ENCODE results near the gene MXRA7.

MXRA7 gene

DNA sequence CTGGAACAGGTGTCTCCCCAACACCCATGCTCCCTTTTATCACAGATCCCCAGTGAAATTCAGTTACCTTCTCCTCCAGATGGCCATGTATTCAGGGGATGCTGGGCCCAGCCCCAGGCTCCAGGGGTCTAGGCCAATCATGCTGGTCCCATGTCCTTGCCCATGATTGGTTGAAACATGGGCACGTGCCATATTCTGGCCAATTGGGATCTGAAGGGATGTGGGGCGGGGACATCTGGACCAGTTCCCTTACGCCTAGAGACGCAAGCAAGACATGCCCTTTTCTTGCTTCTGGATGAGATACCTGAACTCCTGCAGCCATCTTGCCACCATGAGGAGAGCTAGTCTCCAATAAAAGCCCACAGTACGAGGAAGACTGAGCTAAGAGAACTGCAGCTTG, 36.2 kb downstream of the MXRA7 start:
- no peak for DNase-seq

DNA sequence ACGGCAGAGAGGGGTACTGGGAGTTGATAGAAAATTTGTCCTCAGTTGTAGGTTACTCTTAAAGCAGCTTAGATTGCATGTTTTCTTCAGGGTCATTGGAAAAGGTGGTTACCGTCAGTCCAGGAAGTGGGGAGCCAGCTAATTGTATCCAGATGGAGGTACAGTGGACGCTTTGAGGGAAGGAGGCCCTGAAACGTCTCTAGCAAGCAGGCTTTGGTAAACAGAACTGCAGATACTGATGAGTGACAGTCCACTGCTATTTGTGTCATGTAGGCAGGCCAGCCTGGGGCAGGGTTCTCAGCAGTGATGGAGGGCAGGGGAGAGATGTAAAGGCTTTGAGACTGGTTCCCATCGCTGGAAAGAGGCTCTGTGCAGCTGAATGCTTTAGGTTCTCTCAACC, 37.0 kb downstream of the MXRA7 start:
- DNase-seq, result no peak

DNA sequence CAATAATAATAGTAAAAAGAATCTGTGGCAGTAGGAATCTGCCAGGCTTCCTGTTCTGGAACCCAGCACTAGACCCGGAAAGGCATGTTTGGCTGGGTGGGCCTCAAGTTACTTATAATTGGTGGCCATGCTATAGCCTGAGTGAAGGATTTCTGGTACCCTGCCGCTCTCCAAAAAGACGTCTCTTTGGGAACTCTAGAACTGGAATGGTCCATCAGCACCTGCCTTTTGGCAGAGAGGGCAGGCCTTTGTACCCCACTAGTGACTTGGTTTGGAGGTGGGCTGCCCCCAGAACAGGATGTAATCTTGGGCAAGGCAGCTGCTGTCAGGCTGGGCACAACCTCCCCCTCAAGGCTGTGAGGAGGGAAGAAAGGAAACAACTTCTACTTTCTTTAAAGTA, 37.9 kb downstream of the MXRA7 start:
- no peak for DNase-seq

DNA sequence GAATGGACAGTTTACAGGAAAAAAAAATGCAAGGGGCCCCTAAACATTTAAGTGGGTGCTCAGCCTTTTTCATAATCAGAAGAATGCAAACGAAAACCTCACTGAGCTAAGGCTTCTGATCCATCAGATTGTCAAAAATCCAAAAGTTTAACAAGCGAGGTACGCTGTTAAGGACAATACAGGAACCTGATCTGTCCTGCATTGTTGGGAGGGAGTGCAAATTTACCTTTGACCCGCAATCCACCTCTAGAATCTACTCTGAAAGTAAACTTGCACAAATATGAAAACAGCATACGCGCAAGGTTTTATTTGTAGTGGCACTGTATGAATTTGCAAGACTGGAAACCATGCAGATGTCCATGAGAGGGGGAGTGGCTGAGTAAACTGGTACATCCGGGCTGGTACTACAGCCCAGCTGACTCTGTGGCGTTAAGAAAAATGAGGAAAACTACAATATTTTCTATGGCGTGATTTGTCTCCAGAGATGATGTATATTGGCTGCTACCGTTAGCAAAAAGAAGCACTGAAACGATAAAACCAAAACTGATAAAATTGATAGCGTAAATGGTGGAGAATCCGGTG, 38.4 kb downstream of the MXRA7 start:
- no peak for DNase-seq

DNA sequence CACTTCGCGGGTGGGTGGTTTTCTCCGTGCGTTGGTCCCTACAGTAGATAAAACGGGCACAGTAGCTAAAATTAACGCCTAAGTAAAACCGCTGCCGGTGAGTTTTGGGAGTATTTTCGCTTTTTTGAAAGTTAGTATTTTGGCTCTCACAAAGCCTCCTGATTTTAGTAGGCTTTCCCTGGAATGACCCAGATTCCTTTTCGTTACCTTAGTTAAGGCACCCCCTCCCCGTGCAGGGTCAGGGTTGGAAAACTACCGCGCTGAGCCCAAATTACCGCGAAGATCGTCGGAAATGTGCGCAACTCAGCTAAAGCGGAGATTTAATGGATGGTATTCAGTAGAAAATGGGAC, 38.9 kb downstream of the MXRA7 start:
- DNase-seq, result no peak

DNA sequence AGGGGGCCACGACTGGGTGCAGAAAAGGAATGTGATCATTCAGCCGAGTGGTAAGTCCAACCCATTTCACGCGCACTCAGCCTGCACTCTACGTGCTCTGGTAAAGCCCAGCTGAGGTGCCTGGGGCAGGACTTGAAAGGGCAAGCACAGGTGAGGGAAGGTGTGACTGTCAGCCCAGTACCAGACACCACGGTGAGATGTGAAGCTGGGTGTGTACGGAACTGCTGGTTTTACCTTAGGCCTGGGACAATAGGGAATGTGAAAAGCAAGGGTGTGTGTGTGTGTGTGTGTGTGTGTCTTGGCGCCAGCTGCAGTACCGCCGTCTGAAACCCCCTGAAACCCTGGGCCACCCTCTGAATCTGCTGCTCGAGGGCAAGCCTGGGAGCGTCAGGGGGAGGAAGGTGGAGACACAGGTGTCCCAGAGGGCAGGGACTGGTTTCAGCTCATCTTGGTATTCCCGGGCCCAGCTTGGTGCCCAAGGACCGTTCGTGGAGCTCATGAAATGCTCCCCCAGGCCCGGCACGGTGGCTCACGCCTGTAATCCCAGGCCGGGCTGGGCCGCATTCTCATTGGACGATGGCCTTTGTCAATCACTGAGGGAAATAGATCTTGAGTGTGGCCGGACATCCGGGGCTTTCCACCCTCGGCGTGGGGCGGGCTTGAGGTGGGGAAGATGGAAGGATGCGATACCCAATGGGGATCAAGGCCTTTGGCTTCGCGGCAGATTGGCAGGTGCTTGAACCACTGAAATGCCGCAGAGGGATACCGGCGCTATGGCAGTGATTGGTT, 39.4 kb downstream of the MXRA7 start:
- peak; percentile 98 for DNase-seq

DNA sequence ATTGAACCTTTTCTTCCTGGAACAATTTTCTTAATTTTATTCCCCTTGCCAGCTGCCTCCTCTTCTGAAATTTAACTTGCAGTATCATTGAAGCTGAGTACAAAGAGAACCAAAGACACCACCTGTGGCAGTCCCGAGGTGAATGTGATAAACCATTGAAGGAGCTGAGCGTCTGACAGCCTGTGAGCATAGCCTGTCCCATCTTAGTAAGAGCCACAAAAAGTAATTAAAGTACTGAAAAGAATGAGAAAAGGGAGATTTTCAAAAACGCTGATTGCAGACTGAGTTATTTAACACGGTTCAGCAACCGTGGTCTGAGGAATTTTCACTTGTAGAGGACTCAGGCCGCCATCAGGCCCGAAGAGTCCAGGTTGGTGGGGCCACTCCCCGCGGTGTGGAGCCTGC, 40.0 kb downstream of the MXRA7 start:
- no peak for DNase-seq

DNA sequence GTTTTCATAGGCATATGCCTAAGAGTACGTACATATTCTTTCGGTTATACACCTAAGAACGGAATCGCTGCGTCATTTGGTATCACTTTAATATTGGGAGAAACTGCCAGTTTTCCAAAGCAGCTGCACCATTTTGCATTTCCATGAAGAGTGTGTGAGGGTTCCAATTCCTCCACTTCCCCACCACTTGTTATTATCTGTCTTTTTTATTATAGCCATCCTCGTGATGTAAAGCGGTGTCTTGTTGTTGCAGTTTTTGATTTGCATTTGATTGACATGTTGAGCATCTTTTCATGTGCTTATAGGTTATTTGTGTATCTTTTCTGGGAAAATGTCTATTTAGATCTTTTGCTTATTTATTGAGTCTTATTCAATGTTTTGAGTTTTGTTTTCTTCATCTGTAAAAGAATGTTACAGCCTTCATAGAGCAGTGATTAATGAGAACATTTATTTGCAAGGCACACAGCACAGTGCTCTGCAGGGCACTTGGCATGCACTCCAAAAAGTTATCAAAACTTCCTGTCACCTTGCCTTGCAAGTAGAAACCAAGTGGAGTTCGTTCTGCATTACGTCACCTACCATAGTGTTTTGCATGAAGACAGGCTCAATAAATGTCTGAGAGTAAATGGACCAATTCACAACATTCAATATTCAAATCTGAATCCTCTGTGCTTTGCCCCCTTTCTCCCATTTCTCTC, 40.6 kb downstream of the MXRA7 start:
- DNase-seq, result no peak

DNA sequence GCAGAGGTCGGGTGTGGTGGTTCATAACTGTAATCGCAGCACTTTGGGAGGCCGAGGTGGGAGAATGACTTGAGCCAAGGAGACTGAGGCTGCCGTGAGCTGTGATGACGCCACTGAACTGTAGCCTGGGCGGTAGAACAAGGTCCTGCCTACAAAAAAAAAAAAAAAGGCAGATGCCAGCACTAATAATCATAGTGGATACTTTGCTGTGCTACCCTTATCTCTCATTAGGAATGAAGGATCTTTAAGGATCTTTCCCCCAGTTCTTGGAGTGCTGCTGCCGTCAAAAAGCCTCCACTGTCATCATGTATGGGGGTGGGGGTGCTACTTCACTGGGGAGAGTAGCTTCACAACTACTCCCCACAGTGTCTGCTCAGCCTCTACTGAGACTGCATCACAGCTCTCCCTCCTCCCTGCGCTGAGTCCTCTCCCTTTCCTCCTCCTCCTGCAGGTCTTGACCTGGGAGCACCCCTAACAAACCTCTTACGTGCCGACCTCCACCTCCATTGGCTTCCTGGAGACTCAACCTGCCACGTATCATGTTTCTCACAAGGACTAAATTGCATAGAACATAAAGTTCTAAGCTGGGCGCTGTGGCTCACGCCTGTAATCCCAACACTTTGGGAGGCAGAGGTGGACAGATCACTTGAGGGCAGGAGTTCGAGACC, 42.8 kb downstream of the MXRA7 start:
- DNase-seq, result no peak

DNA sequence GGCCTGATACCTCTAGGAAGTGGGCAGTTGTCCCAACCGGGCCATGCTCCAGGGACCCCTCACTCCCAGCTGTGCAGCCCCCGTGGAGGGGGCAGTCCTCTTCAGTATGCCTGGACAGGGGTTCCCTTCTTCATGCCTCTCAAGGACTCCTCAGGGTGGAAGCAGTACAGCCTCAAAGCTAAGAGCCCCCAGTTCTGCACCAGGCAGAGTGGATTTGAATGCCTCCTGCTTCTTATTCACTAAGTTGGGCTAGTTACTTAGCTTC, 43.3 kb downstream of the MXRA7 start:
- DNase-seq, result no peak

DNA sequence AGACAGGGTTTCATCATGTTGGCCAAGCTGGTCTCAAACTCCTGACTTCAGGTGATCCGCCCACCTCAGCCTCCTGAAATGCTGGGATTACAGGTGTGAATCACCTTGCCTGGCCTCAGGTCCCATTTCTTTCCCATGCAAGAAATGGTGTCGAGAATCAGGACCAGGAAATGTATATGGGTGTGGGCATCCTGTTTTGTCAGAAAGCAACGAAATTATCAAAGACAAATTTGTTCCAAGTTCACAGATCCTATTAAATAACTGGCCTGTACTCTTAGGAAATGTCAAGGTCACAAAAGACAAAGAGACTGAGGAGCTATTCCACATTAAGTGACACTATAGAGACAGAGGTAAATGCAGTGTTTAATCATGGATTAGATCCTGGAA, 50.1 kb downstream of the MXRA7 start:
- no peak for DNase-seq

DNA sequence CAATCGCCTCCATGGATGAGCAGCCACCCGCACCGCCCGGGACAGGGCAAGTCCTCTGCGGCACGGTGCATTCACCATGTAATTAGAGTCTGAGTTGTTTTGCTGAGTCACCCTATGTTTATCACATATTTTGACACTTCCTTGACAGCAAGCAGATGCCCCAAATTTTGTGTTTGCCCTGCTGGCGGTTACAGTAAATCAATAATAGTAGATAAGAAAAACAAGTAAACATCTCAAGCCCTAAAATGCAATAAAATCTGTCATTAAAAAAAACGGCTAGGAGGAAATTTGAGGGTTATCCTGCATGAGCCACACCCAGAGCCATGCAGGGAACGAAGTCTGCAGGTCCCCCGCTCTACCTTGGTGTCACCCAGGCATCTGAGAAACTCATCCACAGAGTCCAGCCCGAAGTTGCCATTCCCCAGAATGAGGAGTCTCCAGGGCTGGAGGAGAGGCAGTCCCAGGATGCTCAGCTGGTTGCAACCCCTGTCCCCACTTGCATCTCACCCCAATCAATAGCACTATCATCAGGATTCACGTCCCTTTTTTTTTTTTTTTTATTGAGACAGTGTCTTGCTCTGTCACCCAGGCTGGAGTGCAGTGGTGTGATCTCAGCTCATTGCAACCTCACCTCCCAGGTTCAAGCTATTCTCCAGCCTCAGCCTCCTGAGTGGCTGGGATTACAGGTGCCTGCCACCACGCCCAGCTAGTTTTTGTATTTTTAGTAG, 50.7 kb downstream of the MXRA7 start:
- DNase-seq, result no peak

DNA sequence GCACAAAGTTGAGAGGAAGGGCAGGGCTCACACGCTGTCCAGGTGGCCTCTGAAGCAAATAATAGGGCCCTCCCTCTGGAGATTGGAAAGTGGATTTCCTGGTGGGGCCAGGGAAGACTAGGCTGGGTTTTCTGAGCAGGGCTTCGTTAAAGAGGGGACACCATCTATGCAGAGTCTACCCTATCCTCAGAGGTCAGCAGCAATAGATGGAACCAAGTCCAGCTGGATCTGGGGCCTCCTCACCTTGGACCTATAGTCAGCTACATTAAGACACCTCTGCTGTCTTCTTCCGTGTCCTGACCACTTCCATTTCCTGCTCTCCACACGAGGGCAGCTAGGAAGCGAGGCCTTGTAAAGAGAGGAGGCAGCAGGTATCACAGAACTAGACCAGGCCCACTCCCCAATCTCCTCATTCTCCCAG, 52.5 kb downstream of the MXRA7 start:
- no peak for DNase-seq

DNA sequence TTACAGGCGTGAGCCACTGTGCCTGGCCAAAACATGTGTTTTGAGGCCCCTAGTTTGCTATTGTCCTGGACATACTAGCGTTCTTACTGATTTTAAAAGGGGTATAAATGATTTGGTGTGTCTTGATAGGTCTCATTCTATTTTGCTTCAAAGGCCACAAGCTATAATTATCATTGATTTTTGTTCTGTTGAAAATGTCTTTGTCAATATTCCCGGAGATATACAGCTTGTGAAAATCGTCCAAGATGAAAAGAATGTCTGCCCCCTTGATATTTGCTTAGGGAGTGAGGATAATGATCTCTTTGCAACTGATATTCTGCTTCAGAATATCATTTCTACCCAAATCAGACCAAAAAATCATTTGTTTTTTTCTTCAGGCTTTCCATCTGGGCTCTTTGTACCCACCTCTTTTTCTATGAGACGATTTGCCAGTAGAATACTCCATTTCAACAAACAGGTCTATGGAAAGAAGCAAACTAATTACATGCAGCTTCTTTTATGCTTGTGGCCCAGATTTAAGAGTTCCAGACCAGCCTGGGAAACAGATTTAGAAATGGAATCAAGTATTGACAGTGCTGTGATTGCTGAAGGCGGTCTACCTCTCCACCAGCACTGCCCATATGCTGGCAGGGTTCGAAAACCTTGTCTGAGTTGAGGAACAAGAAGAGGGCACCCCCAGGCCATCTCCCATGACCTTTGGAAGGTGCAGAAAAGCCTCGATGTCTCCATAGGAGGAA, 53.1 kb downstream of the MXRA7 start:
- DNase-seq, result no peak

DNA sequence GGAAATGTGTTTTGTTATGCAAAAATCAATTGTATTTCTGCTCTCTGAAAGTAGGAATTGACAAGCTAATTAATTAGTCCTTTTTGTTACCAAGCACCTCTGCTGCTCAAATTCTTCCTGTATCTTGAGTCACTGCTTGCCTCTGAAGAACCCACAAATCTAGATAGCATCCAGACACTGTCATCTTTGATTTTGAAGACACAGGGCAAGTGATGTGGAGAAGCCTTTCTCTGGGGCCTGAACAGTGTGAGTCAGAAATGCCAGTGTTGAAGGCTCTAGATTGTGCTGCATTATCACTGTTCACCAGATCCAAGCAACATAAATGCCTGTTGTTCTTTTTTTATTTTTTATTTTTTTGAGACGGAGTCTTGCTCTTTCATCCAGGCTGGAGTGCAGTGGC, 56.4 kb downstream of the MXRA7 start:
- DNase-seq, result no peak

DNA sequence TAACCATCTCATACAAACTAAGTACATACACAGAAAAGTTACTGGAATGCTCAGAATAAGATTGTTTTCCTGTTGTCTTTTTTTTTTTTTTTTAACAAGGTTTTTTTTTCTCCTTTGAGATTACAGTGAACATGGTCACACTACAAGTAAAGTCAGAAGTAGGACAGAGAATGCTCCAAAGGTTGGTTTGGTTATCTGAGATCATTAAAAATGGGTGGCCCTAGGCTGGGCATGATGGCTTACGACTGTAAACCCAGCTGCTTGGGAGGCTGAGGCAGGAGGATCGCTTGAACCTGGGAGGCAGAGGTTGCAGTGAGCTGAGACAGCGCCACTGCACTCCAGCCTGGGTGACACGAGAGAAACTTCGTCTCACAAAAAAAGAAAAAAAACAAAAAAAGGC, 60.3 kb downstream of the MXRA7 start:
- no peak for DNase-seq

DNA sequence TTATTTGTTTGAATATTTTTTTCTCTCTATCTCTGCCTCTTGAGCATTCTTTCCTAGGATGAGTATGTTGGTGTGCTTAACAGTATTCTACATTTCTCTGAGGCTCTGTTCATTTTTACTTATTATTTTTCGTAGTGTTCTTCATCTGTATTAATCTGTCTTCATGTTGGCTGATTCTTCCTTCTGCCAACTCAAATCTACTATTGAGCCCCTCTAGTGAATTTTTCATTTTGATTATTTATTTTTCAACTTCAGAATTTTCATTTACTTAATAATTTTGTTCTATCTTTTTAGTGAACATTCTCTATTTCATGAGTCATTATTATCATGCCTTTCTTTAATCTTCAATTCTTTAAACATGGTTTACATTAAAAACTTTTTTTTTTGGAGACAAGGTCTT, 64.1 kb downstream of the MXRA7 start:
- DNase-seq, result no peak

DNA sequence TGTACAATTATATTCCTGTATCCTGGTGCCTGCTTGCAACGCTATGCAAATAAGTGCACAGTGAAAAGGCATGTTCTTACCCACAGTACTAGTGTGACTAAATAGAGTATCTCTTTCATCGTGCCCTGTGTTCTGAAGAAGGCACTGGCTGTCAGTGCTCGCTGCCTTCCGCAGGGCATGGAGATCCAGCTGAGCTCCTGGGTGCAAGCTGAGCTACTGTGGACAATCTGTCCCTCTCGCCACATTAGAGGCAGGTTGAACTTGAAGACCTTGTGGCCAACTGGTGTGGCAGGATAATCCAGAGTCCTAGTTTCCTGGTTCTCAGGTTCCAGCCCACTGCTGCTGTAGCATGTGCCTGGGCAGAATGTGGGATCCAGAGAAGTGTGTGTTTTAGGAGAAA, 65.3 kb downstream of the MXRA7 start:
- no peak for DNase-seq

DNA sequence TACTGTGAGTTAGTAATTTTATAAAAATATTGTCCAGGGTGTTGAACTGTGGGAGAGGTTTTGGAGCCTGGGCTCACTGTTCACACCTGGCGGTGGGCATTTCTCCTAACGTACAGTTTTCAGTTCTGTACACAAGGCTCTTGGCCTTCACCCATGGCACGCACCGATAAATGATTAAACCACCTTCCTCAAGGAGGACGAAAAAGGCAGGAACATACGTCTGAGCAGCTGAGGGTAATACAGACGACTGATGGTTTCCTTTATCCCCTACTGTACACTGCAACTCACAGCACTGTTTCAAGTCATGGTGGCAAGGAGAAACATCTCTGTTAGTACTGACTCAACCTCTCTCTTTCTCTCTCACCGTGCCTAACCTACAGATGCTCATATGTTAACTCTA, 65.8 kb downstream of the MXRA7 start:
- DNase-seq, result no peak

DNA sequence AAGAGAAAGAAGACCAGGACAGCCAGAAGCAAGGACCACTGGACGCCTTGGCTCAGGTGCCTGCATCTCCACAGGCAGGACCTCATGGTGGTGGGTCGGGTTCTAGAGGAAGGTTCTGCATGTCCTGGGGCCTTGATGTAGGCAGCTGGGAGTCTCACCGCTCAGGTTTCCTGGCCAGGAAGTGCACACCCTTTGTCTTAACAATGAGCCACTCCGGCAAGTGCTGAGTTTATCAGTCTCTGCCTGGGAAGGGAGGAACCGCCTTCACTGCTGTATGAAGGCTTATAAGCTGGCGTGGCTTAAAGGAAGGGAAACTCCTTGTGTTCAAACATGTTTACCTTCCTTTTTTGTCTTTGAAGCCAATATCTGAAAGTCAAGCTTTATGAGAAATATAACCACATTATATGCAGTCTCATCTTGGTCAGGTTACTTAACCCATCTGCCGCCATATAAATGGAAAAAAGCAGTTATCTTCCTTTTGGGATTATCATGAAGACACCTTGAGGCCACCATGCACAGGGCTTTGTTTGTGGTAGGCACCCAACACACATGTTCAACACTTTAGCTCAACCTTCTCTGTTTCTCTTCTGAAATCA, 67.1 kb downstream of the MXRA7 start, which contains the start of gene ST6GALNAC1:
Gene ST6GALNAC1 (minus strand): TSS at position 205 of the 596 bp plus-strand sequence. CDS start 119 bp downstream, at position 86.
- no peak for DNase-seq

DNA sequence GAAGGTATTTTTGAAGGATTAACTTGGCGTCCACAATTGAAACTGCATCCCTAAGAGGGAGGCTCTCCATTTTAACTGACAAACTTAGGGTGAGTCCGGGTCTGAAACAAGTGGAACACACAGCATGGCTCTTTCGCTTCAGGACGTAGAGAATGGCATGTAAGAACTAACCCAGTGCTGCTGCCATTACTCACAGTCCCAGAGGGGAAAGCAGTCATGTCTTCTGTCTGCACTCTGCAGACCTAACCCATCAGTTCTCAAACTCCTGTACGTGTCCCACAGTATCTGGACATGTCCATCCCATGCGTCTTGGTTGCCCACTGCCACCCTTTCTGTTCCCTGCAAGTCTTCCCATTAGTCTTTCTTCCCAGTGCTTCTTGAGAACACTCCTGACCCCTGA, 67.8 kb downstream of the MXRA7 start:
- no peak for DNase-seq

DNA sequence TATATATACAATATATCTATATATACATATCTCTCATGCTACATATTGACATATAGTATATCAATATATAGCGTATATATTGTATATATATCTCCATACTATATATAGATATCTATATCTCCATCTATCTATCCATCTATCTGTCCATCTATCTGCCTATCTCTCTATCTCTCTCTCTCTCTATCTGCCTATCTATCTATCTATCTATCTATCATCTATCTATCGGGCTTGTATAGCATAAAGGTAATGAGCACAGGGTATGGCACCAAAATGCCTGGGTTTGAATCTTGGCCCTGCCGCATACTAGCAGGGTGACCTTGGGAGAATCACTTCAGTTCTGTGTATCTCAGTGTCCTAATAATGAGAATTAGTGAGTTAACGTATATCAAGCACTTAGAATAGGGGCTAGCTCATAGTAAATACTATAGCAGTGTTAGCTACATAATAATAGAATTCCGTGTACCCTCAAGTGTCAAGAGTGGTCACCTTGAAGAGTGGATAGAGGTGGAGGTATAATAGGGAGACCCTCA, 68.7 kb downstream of the MXRA7 start:
- DNase-seq, result no peak
